ENCODE measurements around the gene PRSS2. TPM values are rescaled to one million over a fixed set of nuclear protein-coding genes. Genes with fewer than 3 reads are reported as not detected.
A peak's percentile ranks its signal among the peaks of the same experiment; 100 is the strongest.

Gene PRSS2
- total and polyA plus RNA-seq, 4 donors = 0.21 TPM; not detected in 3

- no peak overlapping the region for H3K4me3 ChIP-seq (ENCODE audit: low read depth in 1 of 3, low read length in 3 of 3)
- no peak overlapping the region for H3K27ac ChIP-seq (ENCODE audit: low read depth in 1 of 2, low read length in 2 of 2)
These were observed 28.7 kb downstream of the PRSS2 start for GRCh38 chr7:142799437-142799835.

More at GRCh38 chr7:142799437-142799835, 28.7 kb downstream of the PRSS2 start:
- H3K36me3 ChIP-seq (ENCODE audit: control insufficient read depth in 4 of 4, insufficient read depth in 3 of 4, low read depth in 1 of 4, low read length in 3 of 4) = no peaks in the 10 kb centered on the region
- H3K9me3 ChIP-seq (ENCODE audit: control insufficient read depth in 4 of 4, low read length in 3 of 4) = no peaks in the 10 kb centered on the region
- peaks cover 11 to 15% (median 14%) of the 10 kb centered on the region in 4 donors for H3K4me1 ChIP-seq (ENCODE audit: control insufficient read depth in 4 of 4, insufficient read depth in 4 of 4, low read length in 3 of 4)
- H3K27me3 ChIP-seq (ENCODE audit: control insufficient read depth in 4 of 4, insufficient read depth in 4 of 4, low read length in 3 of 4) = peaks cover 0 to 10% (median 2%) of the 10 kb centered on the region in 4 donors
- DNase-seq (ENCODE audit: low spot score) = peak; percentile 10
- no peak for TF ChIP-seq RAD21 (IDR thresholded peaks at IDR 0.05)
- TF ChIP-seq ATF3 (IDR thresholded peaks at IDR 0.05) = no peak
- TF ChIP-seq REST (IDR thresholded peaks at IDR 0.05) = no peak
- no peak for TF ChIP-seq SP1 (IDR thresholded peaks at IDR 0.05)
- no peak for TF ChIP-seq HNF4G (IDR thresholded peaks at IDR 0.05)
- no peak for TF ChIP-seq ZBTB33 (IDR thresholded peaks at IDR 0.05)
- TF ChIP-seq CTCF (IDR thresholded peaks at IDR 0.05; ENCODE audit: low read depth, low read length, missing input control) = no peak
- TF ChIP-seq RXRA (IDR thresholded peaks at IDR 0.05) = no peak
- TF ChIP-seq JUND (IDR thresholded peaks at IDR 0.05) = no peak
- no peak for TF ChIP-seq FOXA2 (IDR thresholded peaks at IDR 0.05)
- no peak for TF ChIP-seq TAF1 (conservative IDR thresholded peaks at IDR 0.05)
- TF ChIP-seq EGR1 (IDR thresholded peaks at IDR 0.05; ENCODE audit: low read depth in 2 of 2) = no peak
- no peak for TF ChIP-seq YY1 (IDR thresholded peaks at IDR 0.05)
- TF ChIP-seq MAX (IDR thresholded peaks at IDR 0.05) = no peak
- TF ChIP-seq FOXA1 (IDR thresholded peaks at IDR 0.05) = no peak
- no peak for TF ChIP-seq GABPA (IDR thresholded peaks at IDR 0.05 in 1 of 2, conservative IDR thresholded peaks at IDR 0.05 in 1 of 2)
- no peak for TF ChIP-seq HNF4A (conservative IDR thresholded peaks at IDR 0.05)
- TF ChIP-seq NR2F2 (IDR thresholded peaks at IDR 0.05) = no peak
- peak overlapping the region in 1 of 2 donors; percentile 49 for H3K9ac ChIP-seq (ENCODE audit: low read depth in 1 of 2, low read length in 2 of 2)
- WGBS = 53% methylated on average over 3 of the region's 3 CpGs
